Ovary (tissue), 9 donors: ENCODE results near the gene FBLN2. TPM values are rescaled to one million over a fixed set of nuclear protein-coding genes. Genes with fewer than 3 reads are reported as not detected.

ENCODE experiments used
- DNase-seq, 5 donors: peaks; one replicate each; pipeline ENCODE4 v3.0.0-alpha.2; 2019 to 2020
- H3K27ac ChIP-seq, 2 donors: fragments of 200-600 bp; one replicate each; pipeline versions ENCODE4 v1.5.1 to v1.8.0; 2019 to 2022
- H3K27me3 ChIP-seq: fragments of 200-600 bp; one replicate; pipeline ENCODE4 v1.8.0; 2022
- H3K36me3 ChIP-seq: fragments of 200-600 bp; sonication (generic); one replicate; pipeline ENCODE4 v1.5.1; 2019
- H3K4me1 ChIP-seq: one replicate; pipeline ENCODE4 v1.8.1; 2013; ENCODE audit warnings: mild to moderate bottlenecking, moderate library complexity; ENCODE audit not compliant: insufficient read depth
- H3K4me3 ChIP-seq: fragments of 200-600 bp; sonication (generic); one replicate; pipeline ENCODE4 v1.5.1; 2017
- H3K9me3 ChIP-seq, 2 donors: fragments of 200-600 bp in 1 of 2; sonication (generic) in 1 of 2; one replicate each; pipeline versions ENCODE4 v1.5.1 to v1.8.1; 2013 to 2019; ENCODE audit warnings: mild to moderate bottlenecking in 1 of 2, moderate library complexity in 1 of 2
- CTCF ChIP-seq, 3 donors: fragments of 450-650 bp in 2 of 3; fragments of 200-600 bp in 1 of 3; IDR thresholded peaks; one replicate each; pipeline versions ENCODE4 v1.5.1 to v1.8.0; 2016 to 2022; ENCODE audit warnings: antibody characterized with exemption in 3 of 3, mild to moderate bottlenecking in 1 of 3
- EP300 ChIP-seq: sonication (generic); formaldehyde crosslinking; IDR thresholded peaks from one replicate; pipeline ENCODE4 v1.6.1; 2017; ENCODE audit warnings: antibody characterized with exemption
- POLR2A ChIP-seq: fragments of 450-650 bp; IDR thresholded peaks from one replicate; pipeline ENCODE4 v1.6.1; 2017; ENCODE audit warnings: antibody characterized with exemption, mild to moderate bottlenecking, moderate library complexity
- WGBS, 3 donors: extraction: QIAGEN DNeasy Blood & Tissue Kit in 1 of 3; methylation state at CpG; one replicate each; pipeline versions ENCODE4 v1.1.5 to v1.1.7; 2013 to 2017; 5-methylcytosine and 5-hydroxymethylcytosine counted together
- intact Hi-C, 4 donors: fragments of 100-400 bp; cut with DNase I; formaldehyde crosslinking; loops; one replicate each; pipeline versions ENCODE4 v1.11.0 to v1.15.1; 2022 to 2023
- polyA plus RNA-seq, 2 donors: library from polyadenylated mRNA; stranded (reverse); fragments of 200-250 nt in 1 of 2; fragments of 350-450 nt in 1 of 2; fragmentation: Illumina TruSeq in 1 of 2; extraction: RNeasy Lipid Tissue Mini Kit (QIAGEN cat#74804) in 1 of 2; gene quantifications; one replicate each; pipeline ENCODE4 v1.2.3, GENCODE V29; 2013 to 2014
- total RNA-seq, 7 donors: library from RNA; depleted of rRNA in 2 of 7; stranded (reverse); fragments of >200 nt in 2 of 7; fragmentation: NEBNext Ultra II Directional in 3 of 7; extraction: Animal tissue kit (Norgen Biotek cat#: 25700) in 3 of 7; gene quantifications; one replicate each; pipeline versions ENCODE4 v1.1.0 to v1.2.4, GENCODE V29; 2016 to 2023
- donor health status: DM: no; HTN: no; CAD: no; lungs with moderate emphysema.
- donor health status: DM: no; HTN: no; CAD: no.
- donor health status: Bipolar disorder and iron deficiency.
- donor health status: DM: yes; HTN: yes; CAD: no.
- donor health status: DM: no; HTN: no; CAD: no.
- donor health status: DM: yes; HTN: yes; CAD: no.

FBLN2 gene
- total and polyA plus RNA-seq, 9 donors = 4.0 to 18.2 (median 8.1) TPM

- Histone ChIP-seq H3K36me3 (no peaks in the 10 kb centered on the region), H3K4me3 (no peak overlapping the region), H3K27ac (no peak overlapping the region), H3K4me1 (no peaks in the 10 kb centered on the region), H3K9me3 (no peaks in the 10 kb centered on the region), H3K27me3 (no peaks in the 10 kb centered on the region)
- intact Hi-C loops = no loop called here
- DNase-seq = no peak
- 66 to 71% (median 70%) methylated on average over 26 of the region's 26 CpGs for WGBS, 3 donors
- TF ChIP-seq EP300 (no peak), POLR2A (no peak), CTCF (IDR thresholded peaks at IDR 0.05) (no peak)
Measured at GRCh38 chr3:13515786-13516759, 32.9 kb upstream of the FBLN2 start.

GRCh38 chr3:13516760-13517135, 32.2 kb upstream of the FBLN2 start:
- WGBS, 3 donors = 74 to 83% (median 81%) methylated on average over 9 of the region's 9 CpGs
- intact Hi-C loops = no loop called here
- TF ChIP-seq EP300 (no peak), POLR2A (no peak), CTCF (IDR thresholded peaks at IDR 0.05) (no peak)

DNA sequence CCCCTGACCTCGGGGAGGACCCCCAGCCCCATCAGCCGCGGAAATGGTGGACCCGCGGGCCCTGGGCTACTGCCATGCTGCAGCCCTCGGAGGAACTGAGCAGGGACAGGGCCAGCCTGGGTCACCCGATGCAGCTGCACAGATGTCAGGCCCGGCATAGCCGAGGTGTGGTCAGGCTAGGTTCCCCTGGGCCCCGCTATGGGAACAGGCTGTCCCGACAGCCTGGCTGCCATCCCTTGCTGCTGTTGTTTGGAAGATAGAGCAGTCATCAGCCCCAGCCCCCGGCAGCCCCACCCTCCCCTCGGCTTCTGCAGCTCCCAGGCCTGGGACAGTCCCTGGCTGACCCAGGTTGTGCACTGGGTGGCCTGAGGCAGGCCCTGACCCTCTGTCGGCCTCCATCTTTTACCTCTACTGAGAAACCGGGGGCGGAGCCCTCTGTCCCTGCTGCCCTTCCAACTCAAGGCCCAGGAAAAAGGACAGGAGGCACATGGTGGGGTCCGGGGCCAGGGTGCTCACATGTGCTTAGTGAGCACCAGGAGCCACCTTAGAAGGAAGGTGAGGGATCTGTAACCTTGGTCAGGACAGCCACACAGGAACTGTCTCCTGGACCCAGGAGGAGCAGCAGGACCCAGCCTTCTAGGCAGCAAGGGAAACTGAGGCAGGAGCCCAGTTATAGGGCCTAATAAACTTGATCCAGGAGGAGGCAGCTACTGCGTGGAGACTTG, 31.5 kb upstream of the FBLN2 start:
- WGBS, 3 donors = 67 to 76% (median 73%) methylated on average over 13 to 18 of the region's 18 CpGs
- H3K27ac ChIP-seq = no peak overlapping the region

More at GRCh38 chr3:13516760-13517135, 32.2 kb upstream of the FBLN2 start:
- no peak overlapping the region for H3K4me3 ChIP-seq
- H3K27me3 ChIP-seq = no peaks in the 10 kb centered on the region
- no peaks in the 10 kb centered on the region for H3K9me3 ChIP-seq
- H3K4me1 ChIP-seq = no peaks in the 10 kb centered on the region
- no peaks in the 10 kb centered on the region for H3K36me3 ChIP-seq
- no peak overlapping the region for H3K27ac ChIP-seq
- DNase-seq = no peak

More for the DNA sequence above, 31.5 kb upstream of the FBLN2 start:
- Histone ChIP-seq H3K4me1 (no peaks in the 10 kb centered on the region), H3K27me3 (no peaks in the 10 kb centered on the region), H3K9me3 (no peaks in the 10 kb centered on the region), H3K36me3 (no peaks in the 10 kb centered on the region), H3K4me3 (no peak overlapping the region)
- intact Hi-C loops = no loop called here
- no peak for DNase-seq
- TF ChIP-seq EP300 = no peak
- no peak for TF ChIP-seq CTCF (IDR thresholded peaks at IDR 0.05)
